Lower leg skin (tissue), 4 donors: Measurements from ENCODE around the gene LRBA. TPM values are rescaled to one million over a fixed set of nuclear protein-coding genes. Genes with fewer than 3 reads are reported as not detected.

Experiments
- DNase-seq, 2 donors: peaks; one replicate each; pipeline ENCODE4 v3.0.0-alpha.2; 2019; ENCODE audit warnings: low spot score in 2 of 2
- H3K4me3 ChIP-seq: fragments of 200-600 bp; sonication (generic); 2 replicates; pipeline ENCODE4 v1.5.1; 2017; ENCODE audit warnings: mild to moderate bottlenecking, low read depth; ENCODE audit not compliant: poor library complexity, severe bottlenecking
- CTCF ChIP-seq, 3 donors: fragments of 450-650 bp; IDR thresholded peaks; one replicate each; pipeline ENCODE4 v1.5.1; 2016; ENCODE audit warnings: antibody characterized with exemption in 3 of 3, mild to moderate bottlenecking in 3 of 3, moderate library complexity in 2 of 3
- POLR2A ChIP-seq, 2 donors: fragments of 450-650 bp; IDR thresholded peaks; one replicate each; pipeline ENCODE4 v1.6.1; 2016 to 2017; ENCODE audit warnings: antibody characterized with exemption in 2 of 2, mild to moderate bottlenecking in 1 of 2, moderate library complexity in 1 of 2
- WGBS, 2 donors: methylation state at CpG; one replicate each; pipeline ENCODE4 v1.1.5; 2018; 5-methylcytosine and 5-hydroxymethylcytosine counted together
- intact Hi-C: fragments of 100-400 bp; cut with DNase I; formaldehyde crosslinking; loops from one replicate; pipeline ENCODE4 v1.15.0; 2023; ENCODE audit warnings: low total_unique reads
- total RNA-seq, 4 donors: library from RNA; depleted of rRNA; stranded (reverse); fragments of >200 nt; gene quantifications; one replicate each; pipeline ENCODE4 v1.1.0, GENCODE V29; 2016

LRBA gene
- total RNA-seq, 4 donors from 2014 or later, result 71.9 to 86.8 (median 75.0) TPM

GRCh38 chr4:151013944-151014343 lies 1.1 kb downstream of the LRBA start:
- DNase-seq, result no peak
- TF ChIP-seq CTCF (IDR thresholded peaks at IDR 0.05), result no peak
- no peak for TF ChIP-seq POLR2A (IDR thresholded peaks at IDR 0.05)
- intact Hi-C loops, result no loop called here
- no peak overlapping the region for H3K4me3 ChIP-seq
- WGBS, 2 donors, result 13 to 22% methylated on average over 4 of the region's 4 CpGs

GRCh38 chr4:151013491-151013890 lies 1.6 kb downstream of the LRBA start:
- no peak for TF ChIP-seq CTCF (IDR thresholded peaks at IDR 0.05)
- TF ChIP-seq POLR2A (IDR thresholded peaks at IDR 0.05), result no peak
- DNase-seq, result no peak
- WGBS, 2 donors, result 0 to 15% methylated on average over 1 of the region's 1 CpG
- intact Hi-C loops, result no loop called here
- no peak overlapping the region for H3K4me3 ChIP-seq

- no peak for DNase-seq
- WGBS, 2 donors, result 34 to 44% methylated on average over 8 of the region's 8 CpGs
- no peak overlapping the region for H3K4me3 ChIP-seq
- intact Hi-C loops, result no loop called here
- TF ChIP-seq POLR2A (IDR thresholded peaks at IDR 0.05) (no peak), CTCF (IDR thresholded peaks at IDR 0.05) (no peak)
These were observed 2.3 kb downstream of the LRBA start for GRCh38 chr4:151012820-151013219.

GRCh38 chr4:151012376-151012775 lies 2.7 kb downstream of the LRBA start:
- no peak for DNase-seq
- intact Hi-C loops, result no loop called here

GRCh38 chr4:151004222-151004621 lies 10.9 kb downstream of the LRBA start:
- no peak overlapping the region for H3K4me3 ChIP-seq
- intact Hi-C loops, result no loop called here
- no peak for TF ChIP-seq POLR2A (IDR thresholded peaks at IDR 0.05)
- DNase-seq, result no peak
- 87 to 93% methylated on average over 5 of the region's 5 CpGs for WGBS, 2 donors

More at GRCh38 chr4:151012376-151012775, 2.7 kb downstream of the LRBA start:
- no peak overlapping the region for H3K4me3 ChIP-seq
- 77% methylated on average over 2 of the region's 2 CpGs for WGBS, 2 donors
- no peak for TF ChIP-seq POLR2A (IDR thresholded peaks at IDR 0.05)
- no peak for TF ChIP-seq CTCF (IDR thresholded peaks at IDR 0.05)

- no peak for DNase-seq
- 95 to 97% methylated on average over 7 of the region's 7 CpGs for WGBS, 2 donors
- intact Hi-C loops, result no loop called here
- H3K4me3 ChIP-seq, result no peak overlapping the region
- TF ChIP-seq POLR2A (IDR thresholded peaks at IDR 0.05) (no peak), CTCF (IDR thresholded peaks at IDR 0.05) (no peak)
These were observed 14.2 kb downstream of the LRBA start for GRCh38 chr4:151000747-151001429.
